GM12873 (cell line): ENCODE results near the gene ANKRD16.

Experiments
- CTCF ChIP-seq: IDR thresholded peaks from 2 replicates; pipeline ENCODE4 v1.5.1; 2012; ENCODE audit warnings: low read depth, mild to moderate bottlenecking, moderate library complexity, low read length, control low read depth; ENCODE audit not compliant: insufficient read depth; ENCODE audit errors: missing control alignments

ANKRD16 gene

DNA sequence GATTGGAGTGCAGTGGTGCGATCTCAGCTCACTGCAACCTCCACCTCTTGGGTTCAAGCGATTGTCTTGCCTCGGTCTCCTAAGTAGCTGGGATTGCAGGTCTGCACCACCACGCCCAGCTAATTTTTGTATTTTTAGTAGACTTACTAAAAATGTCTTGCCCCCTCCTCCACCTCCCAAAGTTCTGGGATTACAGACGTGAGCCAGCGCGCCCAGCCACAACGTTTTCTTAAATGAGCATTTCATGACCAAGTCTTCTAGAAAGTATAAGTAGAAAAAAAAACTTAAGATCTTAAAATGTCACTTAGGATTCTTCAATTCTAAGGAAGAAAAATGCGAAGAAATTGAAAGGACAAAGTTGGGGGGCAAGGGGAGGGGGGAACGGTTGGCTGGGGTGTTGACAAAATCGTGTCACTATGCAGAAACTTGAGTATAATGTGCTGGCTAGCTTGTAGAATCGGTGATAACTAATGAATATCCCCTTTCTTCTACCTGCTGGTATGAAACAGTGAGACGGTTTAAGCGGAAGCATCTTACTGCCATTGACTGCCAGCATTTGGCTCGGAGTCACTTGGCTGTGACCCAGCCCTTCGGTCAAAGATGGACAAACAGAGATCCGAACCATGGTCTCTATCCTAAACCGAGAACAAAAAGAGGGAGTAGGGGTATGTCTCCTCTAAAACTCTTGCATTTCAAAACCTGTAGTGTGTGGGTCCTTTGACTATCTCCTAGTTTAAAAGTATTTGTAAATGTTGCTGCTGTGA, 13.0 kb upstream of the ANKRD16 start:
- TF ChIP-seq CTCF: no peak

GRCh38 chr10:5900247-5900646, 10.6 kb upstream of the ANKRD16 start:
- no peak for TF ChIP-seq CTCF

DNA sequence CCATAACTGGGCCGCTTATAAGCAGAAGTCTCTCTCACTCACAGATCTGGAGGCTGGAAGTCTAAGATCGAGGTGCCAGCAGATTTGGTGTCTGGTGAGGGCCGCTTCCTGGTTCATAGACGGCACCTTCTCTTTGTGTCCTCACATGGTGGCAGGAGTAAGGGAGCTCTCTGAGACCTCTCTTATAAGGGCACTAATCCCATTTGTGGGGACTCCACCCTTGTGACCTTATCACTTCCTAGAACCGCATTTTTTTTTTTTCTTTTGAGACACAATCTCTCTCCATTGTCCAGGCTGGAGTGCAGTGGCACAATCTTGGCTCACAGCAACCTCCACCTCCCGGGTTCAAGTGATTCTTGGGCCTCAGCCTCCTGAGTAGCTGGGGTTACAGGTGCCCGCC, 8.5 kb upstream of the ANKRD16 start:
- no peak for TF ChIP-seq CTCF

DNA sequence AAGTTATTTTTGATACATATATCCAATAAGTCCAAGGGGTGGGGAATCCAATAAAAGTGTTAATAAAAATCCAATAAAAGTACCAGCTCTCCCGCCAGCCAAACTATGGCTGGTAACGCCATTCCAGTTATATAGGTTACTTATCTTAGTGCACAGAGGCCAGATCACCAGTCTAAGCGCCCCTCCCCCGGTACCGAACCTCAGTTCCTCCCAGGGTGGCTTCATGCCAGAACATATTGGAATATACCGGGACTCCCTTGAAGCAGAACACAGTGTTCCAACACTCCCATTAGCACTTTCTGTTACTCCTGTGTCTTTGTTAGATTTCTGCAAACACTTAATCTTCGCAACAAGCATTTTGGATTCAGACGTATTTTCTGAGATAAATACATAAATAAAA, 7.8 kb upstream of the ANKRD16 start:
- no peak for TF ChIP-seq CTCF

GRCh38 chr10:5897053-5897340, 7.3 kb upstream of the ANKRD16 start:
- TF ChIP-seq CTCF: no peak

DNA sequence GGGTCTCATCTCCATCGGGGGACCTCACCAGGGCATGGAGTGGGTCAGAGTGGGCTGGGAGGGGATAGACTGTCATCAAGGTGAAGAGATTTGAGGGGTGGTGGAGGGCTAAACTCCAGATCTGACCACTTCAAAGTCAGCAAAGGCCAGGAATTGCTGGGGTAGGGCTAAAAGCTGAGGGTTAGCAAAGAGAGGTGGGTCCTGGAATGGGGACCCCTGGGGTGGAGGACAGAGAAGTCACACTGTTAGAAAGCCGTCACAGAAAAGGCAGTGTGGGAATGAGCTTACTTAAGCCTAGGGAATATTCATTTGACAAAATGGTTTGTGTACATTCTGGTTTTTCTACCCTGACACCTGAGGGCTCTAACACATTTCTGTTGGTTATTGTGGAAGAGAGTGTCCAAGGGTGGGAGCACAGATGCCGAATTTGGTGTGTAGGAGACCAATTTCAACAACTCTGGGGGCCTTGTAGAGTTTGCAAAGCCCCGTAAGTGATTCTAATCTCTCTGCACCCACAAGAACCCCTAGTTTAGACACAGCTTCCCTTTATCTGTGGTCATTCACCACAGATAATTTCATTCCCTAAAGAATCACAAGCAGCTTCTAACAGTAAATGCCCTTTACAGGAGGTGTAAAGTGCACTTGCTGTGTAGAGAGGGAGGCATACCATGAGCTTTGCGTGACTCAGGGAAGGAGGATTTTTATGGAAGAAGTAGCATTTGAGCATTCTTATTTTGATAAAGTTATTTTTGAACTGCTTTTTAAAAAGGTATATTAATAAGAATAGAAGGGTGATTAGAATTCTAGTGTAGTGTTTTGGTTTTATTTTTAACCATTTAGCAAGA, 6.7 kb upstream of the ANKRD16 start:
- TF ChIP-seq CTCF: no peak

GRCh38 chr10:5895804-5896203, 6.1 kb upstream of the ANKRD16 start:
- TF ChIP-seq CTCF: no peak
